GM10266 (cell line): Measurements from ENCODE around the gene HOXD12.
A peak's percentile ranks its signal among the peaks of the same experiment; 100 is the strongest.

ENCODE experiments used
- DNase-seq: peaks from one replicate; pipeline ENCODE4 v3.0.0; 2012; ENCODE audit errors: extremely low spot score
- CTCF ChIP-seq: IDR thresholded peaks from 2 replicates; pipeline ENCODE4 v1.5.1; 2012; ENCODE audit warnings: mild to moderate bottlenecking, low read depth; ENCODE audit not compliant: control insufficient read depth, insufficient read depth; ENCODE audit errors: missing control alignments

HOXD12 gene

GRCh38 chr2:176110415-176111308 lies 11.1 kb downstream of the HOXD12 start:
- no peak for TF ChIP-seq CTCF
- DNase-seq: no peak

DNA sequence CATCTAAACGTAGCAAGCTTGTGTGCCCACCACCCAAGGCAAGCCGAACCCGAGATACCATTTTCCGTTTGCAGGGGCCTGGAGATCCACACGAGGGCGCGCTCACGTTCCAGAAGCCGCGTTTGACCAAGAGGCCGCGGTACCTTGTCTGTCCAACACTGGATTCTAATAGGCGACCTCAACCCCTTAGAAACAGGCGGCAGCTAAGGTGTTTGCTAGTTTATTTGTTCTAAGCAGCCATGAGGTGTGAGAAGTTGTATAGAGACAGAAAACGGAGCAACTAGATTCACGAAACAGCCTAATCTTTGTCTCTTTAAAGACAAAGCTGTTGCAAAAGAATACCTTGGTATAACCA lies 11.7 kb downstream of the HOXD12 start:
- peak; percentile 78 for DNase-seq
- peak; percentile 70 for TF ChIP-seq CTCF

DNA sequence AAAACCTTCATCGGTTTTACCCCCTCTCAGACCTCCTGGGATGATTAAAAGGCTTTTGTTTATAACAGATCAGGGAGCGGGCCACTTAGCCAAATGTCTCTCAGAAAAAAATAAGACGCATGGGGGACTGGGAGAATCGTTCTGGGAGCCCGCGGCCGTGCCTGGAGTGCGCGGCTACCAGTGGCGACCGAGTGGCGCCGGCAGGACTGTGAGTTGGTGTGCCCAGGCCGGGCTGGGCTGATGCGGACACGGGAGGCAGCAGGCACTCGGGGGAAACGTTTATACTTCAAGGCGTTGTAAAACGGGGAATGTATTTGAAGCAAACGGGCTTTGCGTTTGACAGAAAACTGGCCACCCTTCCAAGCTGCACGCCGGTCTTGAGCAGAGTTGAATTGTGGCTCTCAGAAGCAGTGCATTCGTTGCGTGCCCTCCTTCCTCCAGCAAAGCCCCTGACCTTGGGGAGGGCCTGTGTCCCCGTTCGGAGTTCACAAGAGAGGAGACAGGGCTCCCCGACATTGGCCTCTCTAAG lies 12.3 kb downstream of the HOXD12 start:
- no peak for DNase-seq
- TF ChIP-seq CTCF: no peak

DNA sequence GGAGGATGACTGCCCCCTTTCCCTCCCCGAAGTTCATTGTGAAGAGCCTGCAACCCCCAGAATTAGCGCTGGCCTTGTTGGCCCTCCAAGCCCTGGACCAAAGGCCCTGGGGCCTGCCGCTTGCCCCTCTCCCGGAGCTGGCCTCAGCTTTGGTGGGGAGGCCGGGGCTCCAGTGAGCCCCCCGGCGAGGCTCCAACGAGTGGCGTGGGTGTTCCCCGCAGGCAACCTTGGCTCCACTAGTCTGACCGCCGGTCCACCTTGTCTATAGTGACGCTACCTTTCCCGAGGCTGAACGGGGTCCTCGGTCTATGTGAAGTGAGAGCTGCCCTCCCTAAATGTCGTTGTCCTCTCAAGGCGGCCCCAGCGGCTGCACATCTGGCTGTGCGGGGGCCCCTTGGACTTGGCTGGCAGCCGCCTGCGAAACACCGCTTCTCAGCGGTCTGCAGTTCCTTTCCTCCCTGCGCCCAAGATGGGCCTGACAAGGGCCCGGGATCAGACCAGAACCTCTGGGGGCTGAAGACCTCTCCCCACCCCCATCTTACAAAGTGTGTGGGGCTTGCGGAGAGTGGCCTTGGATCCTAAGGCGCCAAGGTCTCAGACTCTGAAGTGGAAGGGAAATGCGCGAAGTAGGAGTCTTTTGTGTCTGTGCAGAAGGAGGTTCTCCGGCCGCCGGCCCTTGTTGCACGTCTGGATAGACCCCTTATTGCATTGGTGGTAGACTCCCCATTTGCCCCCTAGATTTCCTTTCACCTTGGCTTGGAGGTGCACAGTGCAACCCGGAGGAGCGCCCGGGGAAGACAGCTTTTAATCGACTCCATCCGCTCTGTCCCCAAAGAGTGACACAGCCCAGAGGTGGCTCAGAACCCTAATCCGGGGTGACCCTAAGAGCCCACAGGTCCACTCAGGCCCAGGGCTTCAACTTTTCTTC lies 13.0 kb downstream of the HOXD12 start:
- DNase-seq: no peak
- TF ChIP-seq CTCF: no peak

DNA sequence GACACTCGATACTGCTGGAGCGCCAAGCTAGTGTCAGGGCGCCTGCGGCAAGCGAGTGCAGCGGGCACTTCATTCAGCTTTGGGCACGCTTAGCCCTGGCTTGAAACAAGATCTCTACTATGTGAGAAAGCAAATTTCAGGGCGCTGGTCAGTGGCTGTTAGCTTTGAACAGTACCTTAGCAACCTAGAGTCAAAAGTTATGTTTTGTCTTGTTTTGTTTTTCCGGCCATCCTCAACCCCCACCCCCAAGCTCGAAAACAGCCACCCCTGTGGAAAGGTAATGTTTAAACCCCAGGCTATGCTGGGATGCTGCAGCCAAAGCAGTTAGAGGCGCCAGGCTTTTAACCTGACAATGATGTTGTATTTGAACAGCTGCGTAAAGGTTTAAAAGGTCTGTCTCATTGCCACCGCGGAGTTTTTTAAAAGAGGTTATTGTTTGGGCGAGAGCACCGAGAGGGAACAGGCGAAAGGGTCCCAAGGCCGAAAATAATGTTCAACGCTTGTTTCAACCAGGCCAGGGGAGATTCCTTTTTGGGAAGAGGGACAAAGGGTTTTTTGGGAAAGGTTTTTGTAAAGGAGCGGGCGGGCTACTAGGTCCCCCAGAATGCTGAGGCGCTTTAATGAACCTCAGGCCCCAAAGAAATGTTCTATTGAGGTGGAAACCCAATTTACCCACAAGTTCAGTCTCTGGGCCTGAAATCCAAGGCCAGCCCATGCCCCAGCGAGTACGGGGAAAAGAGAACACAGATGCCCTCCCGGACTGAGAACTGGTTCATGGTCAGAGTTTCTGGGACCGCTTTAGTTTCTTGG lies 14.7 kb downstream of the HOXD12 start:
- DNase-seq: no peak
- TF ChIP-seq CTCF: no peak

DNA sequence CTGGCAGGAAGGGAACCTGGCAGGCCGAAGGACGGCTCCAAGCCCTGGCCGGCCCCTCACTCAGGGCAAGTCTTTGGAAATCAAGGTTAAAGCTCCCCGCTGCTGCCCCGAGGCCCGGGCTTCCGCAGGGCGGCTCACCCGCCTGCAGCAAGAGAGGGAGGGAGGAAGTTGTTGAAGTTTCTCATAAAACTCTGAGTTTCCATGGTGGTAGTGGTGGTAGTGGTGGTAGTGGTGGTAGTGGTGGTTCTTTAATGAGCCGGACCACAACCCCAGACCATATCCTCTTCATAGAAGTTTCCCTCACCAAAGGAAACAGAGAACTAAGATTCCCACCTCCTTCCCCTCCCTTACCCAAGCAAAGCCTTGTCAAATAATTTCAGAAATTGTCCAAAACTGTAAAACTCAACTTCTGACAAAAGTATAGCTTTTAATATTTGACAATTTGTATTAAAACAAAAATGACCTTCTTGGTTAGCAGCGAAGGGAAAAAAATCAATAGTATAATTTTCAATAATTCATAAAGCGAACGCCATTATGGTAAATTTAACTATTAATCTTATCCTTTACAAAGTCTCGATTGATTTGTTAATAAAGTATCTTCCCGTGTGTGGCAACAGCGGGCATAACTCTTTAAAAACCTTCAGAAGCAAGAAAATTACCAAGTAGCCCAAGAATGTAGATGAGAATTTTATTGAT lies 15.5 kb downstream of the HOXD12 start:
- DNase-seq: no peak

More for the DNA sequence above, 15.5 kb downstream of the HOXD12 start:
- no peak for TF ChIP-seq CTCF
